AG04450 (cell line): ENCODE data around the gene OST4. TPM values are rescaled to one million over a fixed set of nuclear protein-coding genes. Genes with fewer than 3 reads are reported as not detected.

Experiments used
- CTCF ChIA-PET: fragments of 300-600, 350-600 bp; formaldehyde crosslinking; extraction: SDS; loops from one replicate; lab custom pipeline; 2022; ENCODE audit warnings: antibody characterized with exemption, inconsistent platforms; lab: Charles Lee
- POLR2A ChIA-PET: fragments of 350-600 bp; formaldehyde crosslinking; extraction: SDS; loops from one replicate; lab custom pipeline; 2021; ENCODE audit warnings: antibody characterized with exemption, inconsistent platforms; lab: Yijun Ruan, JAX
- DNase-seq: peaks from one replicate; pipeline ENCODE4 v3.0.0-alpha.2; 2011; ENCODE audit warnings: low read depth, low spot score
- H3K27ac ChIP-seq: one replicate; pipeline ENCODE4 v1.5.1; 2012; ENCODE audit warnings: low read depth, low read length, control low read depth
- H3K27me3 ChIP-seq: one replicate; pipeline ENCODE4 v1.6.0; 2012; ENCODE audit warnings: low read length; ENCODE audit not compliant: control insufficient read depth, insufficient read depth
- H3K4me3 ChIP-seq: 2 replicates; pipeline ENCODE4 v1.5.1; 2011; ENCODE audit warnings: mild to moderate bottlenecking, low read depth, low read length, control low read depth
- H3K9me3 ChIP-seq: 2 replicates; pipeline ENCODE4 v1.5.1; 2012; ENCODE audit warnings: low read length; ENCODE audit not compliant: control insufficient read depth, insufficient read depth
- polyA plus RNA-seq: library from polyadenylated mRNA; depleted of rRNA; stranded (reverse); fragments of >200 nt; gene quantifications from 2 replicates; pipeline ENCODE4 v1.2.3, GENCODE V29; 2011
- TF ChIP-seq, protein P1 (sequence below): IDR thresholded peaks from 2 replicates; pipeline ENCODE4 v1.5.1; 2011; ENCODE audit warnings: low read depth, low read length, control low read depth, inconsistent platforms

OST4 gene
- polyA plus RNA-seq, 1 experiment: 679 TPM

- TF ChIP-seq, protein P1, sequence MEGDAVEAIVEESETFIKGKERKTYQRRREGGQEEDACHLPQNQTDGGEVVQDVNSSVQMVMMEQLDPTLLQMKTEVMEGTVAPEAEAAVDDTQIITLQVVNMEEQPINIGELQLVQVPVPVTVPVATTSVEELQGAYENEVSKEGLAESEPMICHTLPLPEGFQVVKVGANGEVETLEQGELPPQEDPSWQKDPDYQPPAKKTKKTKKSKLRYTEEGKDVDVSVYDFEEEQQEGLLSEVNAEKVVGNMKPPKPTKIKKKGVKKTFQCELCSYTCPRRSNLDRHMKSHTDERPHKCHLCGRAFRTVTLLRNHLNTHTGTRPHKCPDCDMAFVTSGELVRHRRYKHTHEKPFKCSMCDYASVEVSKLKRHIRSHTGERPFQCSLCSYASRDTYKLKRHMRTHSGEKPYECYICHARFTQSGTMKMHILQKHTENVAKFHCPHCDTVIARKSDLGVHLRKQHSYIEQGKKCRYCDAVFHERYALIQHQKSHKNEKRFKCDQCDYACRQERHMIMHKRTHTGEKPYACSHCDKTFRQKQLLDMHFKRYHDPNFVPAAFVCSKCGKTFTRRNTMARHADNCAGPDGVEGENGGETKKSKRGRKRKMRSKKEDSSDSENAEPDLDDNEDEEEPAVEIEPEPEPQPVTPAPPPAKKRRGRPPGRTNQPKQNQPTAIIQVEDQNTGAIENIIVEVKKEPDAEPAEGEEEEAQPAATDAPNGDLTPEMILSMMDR: no peak
- CTCF ChIA-PET: interaction anchor here (1.6 kb wide), 1 partner anchor 20 kb away, joined by 4 read pairs; no protein-coding TSS in a partner anchor
- H3K27ac ChIP-seq: no peak overlapping the region
- H3K27me3 ChIP-seq: no peaks in the 10 kb centered on the region
- no peak for DNase-seq
- H3K9me3 ChIP-seq: no peaks in the 10 kb centered on the region; the same call in 1 of the 2 replicates
- H3K4me3 ChIP-seq: no peak overlapping the region
- POLR2A ChIA-PET: interaction anchor here (1.5 to 7.6 kb wide), 4 partner anchors 10 to 31 kb away, joined by 4 to 53 read pairs (median 24); partner anchors contain the start of genes EMILIN1, KHK and OST4
Measured at GRCh38 chr2:27053321-27053720, 18.1 kb downstream of the OST4 start.

GRCh38 chr2:27051902-27052645, 19.4 kb downstream of the OST4 start:
- TF ChIP-seq, protein P1: no peak
- Histone ChIP-seq H3K27ac (no peak overlapping the region), H3K4me3 (peak overlapping the region; percentile 93), H3K9me3 (no peaks in the 10 kb centered on the region; the same call in 1 of the 2 replicates), H3K27me3 (no peaks in the 10 kb centered on the region)
- POLR2A ChIA-PET: interaction anchor here (0.9 to 7.6 kb wide), 9 partner anchors 10 to 80 kb away, joined by 3 to 53 read pairs (median 7); partner anchors contain the start of genes EMILIN1, KHK and OST4
- DNase-seq: no peak
- CTCF ChIA-PET: interaction anchor here (0.9 to 1.6 kb wide), 3 partner anchors 21 to 35 kb away, joined by 3 to 4 read pairs (median 4); no protein-coding TSS in a partner anchor

DNA sequence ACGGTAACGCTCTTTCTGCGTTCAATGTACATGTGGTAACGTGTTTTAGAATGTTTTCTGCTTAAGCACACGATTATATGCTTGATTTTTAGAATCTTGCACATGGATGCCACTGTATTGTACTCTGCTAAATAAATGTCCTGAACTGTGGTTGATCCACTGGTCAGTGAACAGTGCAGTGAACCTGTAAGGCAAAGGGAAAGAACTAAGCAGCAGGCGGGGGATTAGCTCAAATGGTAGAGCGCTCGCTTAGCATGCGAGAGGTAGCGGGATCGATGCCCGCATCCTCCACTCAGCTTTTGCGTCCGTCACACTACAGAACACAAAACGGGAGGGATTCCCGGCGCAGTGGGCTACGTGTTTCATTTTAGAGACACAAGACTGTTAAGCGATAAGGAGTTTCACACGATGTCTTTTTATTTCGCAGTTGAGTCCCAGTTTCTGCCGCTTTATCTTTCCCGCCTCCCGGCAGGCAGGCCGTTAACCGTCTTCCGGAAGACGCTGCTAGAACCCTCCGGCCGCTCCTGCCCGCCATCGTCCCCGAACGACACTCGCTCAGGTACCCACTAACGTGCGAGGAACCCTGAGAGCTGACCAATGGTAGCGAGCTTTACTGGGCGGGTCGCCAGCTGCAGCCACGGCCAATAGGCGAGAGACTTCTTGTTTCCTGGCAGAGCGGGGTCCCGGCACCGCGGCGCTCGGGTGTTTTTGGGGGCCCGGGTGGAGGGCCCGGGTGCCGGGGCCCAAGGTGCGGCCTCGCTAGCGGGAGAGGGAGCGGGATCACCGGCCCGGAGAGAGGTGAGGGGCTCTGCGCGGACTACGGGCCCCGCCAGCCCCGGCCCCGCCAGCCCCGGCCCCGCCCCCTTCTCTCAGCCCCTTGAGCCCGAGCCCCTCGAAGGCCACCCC, 20.2 kb downstream of the OST4 start, which contains the start of gene AGBL5:
TSS of gene AGBL5 (plus strand) at position 673 of the 906 bp plus-strand sequence. CDS start 1,291 bp downstream, outside the sequence.
- H3K4me3 ChIP-seq: peak within 1 kb of the TSS; percentile 93
- POLR2A ChIA-PET: interaction anchor here (0.6 to 7.6 kb wide), 15 partner anchors 8 to 179 kb away, joined by 3 to 53 read pairs (median 5); partner anchors contain the start of genes EMILIN1, KHK, OST4 and PREB
- peak within 1 kb of the TSS; percentile 90 for H3K27ac ChIP-seq
- H3K9me3 ChIP-seq: no peaks in the 10 kb centered on the region; the same call in 1 of the 2 replicates
- no peaks in the 10 kb centered on the region for H3K27me3 ChIP-seq
- CTCF ChIA-PET: interaction anchor here (0.9 to 1.2 kb wide), 7 partner anchors 30 to 205 kb away, joined by 3 to 9 read pairs (median 4); partner anchors contain the start of gene KHK
- peak; percentile 85 for DNase-seq
- TF ChIP-seq, protein P1: no peak

- H3K27ac ChIP-seq: peak overlapping the region; percentile 70
- no peaks in the 10 kb centered on the region; the same call in 1 of the 2 replicates for H3K9me3 ChIP-seq
- POLR2A ChIA-PET: interaction anchor here (0.8 to 7.6 kb wide), 15 partner anchors 9 to 265 kb away, joined by 3 to 53 read pairs (median 4); partner anchors contain the start of genes EMILIN1, KHK, OST4 and PREB
- TF ChIP-seq, protein P1: peak; percentile 57
- CTCF ChIA-PET: interaction anchor here (0.9 to 1.2 kb wide), 5 partner anchors 31 to 204 kb away, joined by 3 to 9 read pairs (median 5); partner anchors contain the start of gene KHK
- peak; percentile 95 for DNase-seq
- peak overlapping the region; percentile 93 for H3K4me3 ChIP-seq
- no peaks in the 10 kb centered on the region for H3K27me3 ChIP-seq
Measured at GRCh38 chr2:27050281-27050995, 21.0 kb downstream of the OST4 start.
